Fibroblast of skin of left quadriceps (primary cell): ENCODE data around the gene XXYLT1.

ENCODE experiments used
- DNase-seq, 2 experiments: peaks; one replicate each; pipeline ENCODE4 v3.0.0-alpha.2; 2013; ENCODE audit warnings: low read depth in 2 of 2

Gene XXYLT1

GRCh38 chr3:195267096-195267495, 3.9 kb downstream of the XXYLT1 start:
- DNase-seq = no peak

GRCh38 chr3:195266428-195266827, 4.5 kb downstream of the XXYLT1 start:
- DNase-seq = no peak

GRCh38 chr3:195265363-195265976, 5.5 kb downstream of the XXYLT1 start:
- DNase-seq = no peak

GRCh38 chr3:195263925-195264600, 6.9 kb downstream of the XXYLT1 start:
- no peak for DNase-seq

GRCh38 chr3:195263193-195263924, 7.6 kb downstream of the XXYLT1 start:
- no peak for DNase-seq

- DNase-seq = no peak
Measured at GRCh38 chr3:195261925-195262324, 9.0 kb downstream of the XXYLT1 start.

- no peak for DNase-seq
Measured at GRCh38 chr3:195260280-195260905, 10.6 kb downstream of the XXYLT1 start.

- peak; percentile 89 to 91 for DNase-seq
Measured at GRCh38 chr3:195259475-195260279, 11.3 kb downstream of the XXYLT1 start.

GRCh38 chr3:195259154-195259474, 11.8 kb downstream of the XXYLT1 start:
- DNase-seq = peak; percentile 69 to 71

GRCh38 chr3:195258449-195259153, 12.4 kb downstream of the XXYLT1 start:
- no peak for DNase-seq

- DNase-seq = no peak
Measured at GRCh38 chr3:195257454-195258448, 13.2 kb downstream of the XXYLT1 start.

- no peak for DNase-seq
Measured at GRCh38 chr3:195256639-195257453, 14.1 kb downstream of the XXYLT1 start.

- no peak for DNase-seq
Measured at GRCh38 chr3:195255571-195256501, 15.1 kb downstream of the XXYLT1 start.

GRCh38 chr3:195255176-195255500, 15.8 kb downstream of the XXYLT1 start:
- DNase-seq = no peak

- no peak for DNase-seq
Measured at GRCh38 chr3:195254454-195255175, 16.3 kb downstream of the XXYLT1 start.

- no peak for DNase-seq
Measured at GRCh38 chr3:195253923-195254432, 17.0 kb downstream of the XXYLT1 start.
